Lung microvascular endothelial cell (primary cell): Measurements from ENCODE around the gene CCNJ. TPM values are rescaled to one million over a fixed set of nuclear protein-coding genes. Genes with fewer than 3 reads are reported as not detected.
"Not testable (repeated sequence)": the region's sequence is repeated elsewhere in the genome, so short reads cannot be mapped to it uniquely, and the experiment has no call there.

Experiments used
- DNase-seq, 2 donors: peaks; one replicate each; pipeline versions ENCODE4 v3.0.0 to v3.0.0-alpha.2; 2010; ENCODE audit warnings: low read depth in 2 of 2
- total RNA-seq: library from RNA; depleted of rRNA; stranded (reverse); fragments of >200 nt; gene quantifications from 2 replicates; pipeline ENCODE4 v1.2.1, GENCODE V29; 2014

CCNJ gene, protein sequence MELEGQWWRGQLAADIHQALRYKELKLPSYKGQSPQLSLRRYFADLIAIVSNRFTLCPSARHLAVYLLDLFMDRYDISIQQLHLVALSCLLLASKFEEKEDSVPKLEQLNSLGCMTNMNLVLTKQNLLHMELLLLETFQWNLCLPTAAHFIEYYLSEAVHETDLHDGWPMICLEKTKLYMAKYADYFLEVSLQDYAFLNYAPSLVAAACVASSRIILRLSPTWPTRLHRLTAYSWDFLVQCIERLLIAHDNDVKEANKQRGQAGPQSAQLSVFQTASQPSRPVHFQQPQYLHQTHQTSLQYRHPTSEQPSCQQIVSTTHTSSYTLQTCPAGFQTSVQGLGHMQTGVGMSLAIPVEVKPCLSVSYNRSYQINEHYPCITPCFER
- 21.4 and 41.7 TPM in 2 replicates for total RNA-seq

DNA sequence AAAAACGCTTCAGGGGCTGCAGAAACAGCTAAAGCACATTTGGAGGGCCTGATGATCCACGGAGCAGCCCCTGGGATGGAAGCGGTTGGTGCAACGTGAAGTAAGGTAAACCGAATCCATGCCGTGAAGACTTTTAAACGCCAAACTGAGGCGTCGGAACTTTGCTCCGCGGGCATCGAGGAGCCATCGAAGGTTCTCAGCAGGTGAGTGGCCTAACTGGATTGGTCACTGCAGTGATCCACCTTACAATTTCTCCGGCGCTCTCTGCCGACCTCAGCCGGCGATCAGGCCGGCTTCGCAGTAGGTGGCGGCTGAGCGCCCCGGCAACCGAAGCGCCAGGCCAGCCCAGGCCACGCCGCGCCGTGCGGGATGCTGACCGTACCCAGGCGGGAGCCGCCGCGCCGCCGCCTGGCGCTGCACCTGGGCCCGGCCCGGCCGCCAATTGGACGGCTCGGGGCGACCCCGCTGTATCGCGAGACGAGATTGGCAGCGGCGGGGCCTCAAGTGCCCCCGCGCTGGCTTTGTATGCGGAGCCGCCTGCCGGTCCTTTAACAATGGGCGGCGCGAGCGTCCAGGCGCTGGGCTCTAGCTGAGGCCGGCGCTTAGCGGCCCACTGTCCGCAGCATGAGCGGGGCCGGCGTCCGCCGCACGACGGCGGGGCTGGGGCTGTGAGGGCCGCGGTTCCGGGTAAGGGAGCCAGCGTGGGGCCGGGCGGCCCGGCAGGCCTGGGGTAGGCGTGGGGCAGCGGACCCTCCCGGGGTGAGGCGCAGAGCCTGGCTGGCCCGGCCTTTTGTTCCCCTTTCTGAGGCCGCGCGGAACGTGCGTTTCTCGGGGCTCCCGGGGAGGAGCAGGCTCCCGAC is at the start of gene CCNJ:
Gene CCNJ (plus strand): TSS at position 551 of the 860 bp plus-strand sequence. CDS start 811 bp downstream, outside the sequence.
- peak; percentile 93 to 96 for DNase-seq

DNA sequence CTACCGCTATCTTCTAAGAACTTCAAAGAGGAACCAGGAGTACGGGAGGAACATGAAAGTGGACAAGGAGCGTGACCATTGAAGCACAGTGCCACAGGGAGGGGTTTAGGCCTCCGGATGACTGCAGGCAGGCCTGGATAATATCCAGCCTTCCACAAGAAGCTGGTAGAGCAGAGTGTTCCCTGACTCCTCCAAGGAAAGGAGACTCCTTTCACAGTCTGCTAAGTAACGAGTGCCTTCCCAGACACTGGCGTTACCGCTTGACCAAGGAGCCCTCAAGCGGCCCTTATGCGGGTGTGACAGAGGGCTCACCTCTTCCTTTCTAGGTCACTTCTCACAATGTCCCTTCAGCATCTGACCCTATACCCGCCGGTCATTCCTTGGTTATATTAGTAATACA is 49.0 kb upstream of the CCNJ start:
- DNase-seq: not testable (repeated sequence)

DNA sequence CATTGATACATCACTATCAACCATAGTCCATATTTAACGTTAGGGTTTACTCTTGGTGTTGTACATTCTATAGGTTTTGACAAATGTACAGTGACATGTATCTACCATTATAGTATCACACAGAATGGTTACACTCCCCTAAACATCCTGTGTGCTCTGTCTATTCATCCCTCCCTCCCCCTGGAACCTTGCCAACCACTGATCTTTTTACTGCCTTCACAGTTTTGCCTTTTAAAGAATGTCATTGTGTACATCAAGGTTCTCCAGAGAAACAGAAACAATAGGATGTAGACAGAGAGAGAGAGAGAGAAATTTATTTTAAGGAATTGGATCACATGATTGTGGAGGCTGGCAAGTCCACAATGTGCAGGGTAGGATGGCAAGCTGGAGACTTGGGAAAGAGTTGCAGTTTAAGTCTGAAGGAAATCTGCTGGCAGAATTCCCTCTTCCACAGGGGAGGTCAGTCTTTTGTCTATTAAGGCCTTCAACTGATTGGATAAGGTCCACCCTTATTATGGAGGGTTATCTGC is 45.1 kb upstream of the CCNJ start:
- DNase-seq: no peak

DNA sequence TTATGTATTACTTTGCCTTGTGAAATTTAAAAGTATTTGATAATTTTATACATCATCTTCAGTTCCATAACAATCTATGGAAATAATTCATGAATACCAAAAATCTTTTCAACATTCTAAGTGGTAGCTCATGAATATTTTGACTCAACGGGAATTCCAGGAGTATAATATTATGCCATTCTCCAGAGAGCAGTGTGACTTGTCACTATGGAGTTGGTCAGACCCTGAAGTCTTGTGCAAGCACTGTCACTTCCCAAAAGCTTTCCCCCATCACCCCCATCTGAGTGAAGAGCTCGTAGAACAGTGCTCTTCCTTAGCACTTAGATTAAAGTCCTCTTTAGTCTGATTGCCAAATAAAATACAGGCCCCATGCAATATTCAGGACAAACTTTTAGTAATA is 29.4 kb upstream of the CCNJ start:
- no peak for DNase-seq

DNA sequence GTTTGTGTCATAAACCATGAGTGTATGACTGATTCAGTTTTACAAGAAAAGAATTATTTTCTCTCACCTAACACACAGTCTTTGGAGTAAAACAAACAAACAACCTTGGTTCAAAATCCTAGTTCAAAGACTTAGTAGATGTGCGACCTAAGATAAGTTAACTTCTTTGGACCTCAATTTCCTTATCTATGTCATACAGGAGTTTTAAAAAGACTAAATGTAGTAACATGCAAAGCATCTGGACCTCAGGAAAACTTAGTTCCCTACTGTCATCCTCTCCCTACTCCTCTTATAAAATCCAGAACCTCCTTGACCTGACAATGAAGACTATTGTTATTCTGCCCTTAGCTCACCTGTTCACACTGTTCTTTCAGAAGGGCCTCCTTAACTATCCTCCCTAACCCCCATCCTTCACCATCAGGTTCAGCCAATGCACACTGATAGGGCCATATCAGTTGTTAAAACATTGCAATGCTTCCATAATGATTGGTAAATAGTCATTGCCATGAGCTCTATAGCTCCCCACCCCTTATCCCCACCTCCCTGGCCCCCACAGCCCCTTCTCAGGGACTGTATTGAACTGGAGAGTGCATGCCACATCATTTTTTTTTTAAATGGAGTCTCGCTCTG is 28.8 kb upstream of the CCNJ start:
- DNase-seq: no peak

DNA sequence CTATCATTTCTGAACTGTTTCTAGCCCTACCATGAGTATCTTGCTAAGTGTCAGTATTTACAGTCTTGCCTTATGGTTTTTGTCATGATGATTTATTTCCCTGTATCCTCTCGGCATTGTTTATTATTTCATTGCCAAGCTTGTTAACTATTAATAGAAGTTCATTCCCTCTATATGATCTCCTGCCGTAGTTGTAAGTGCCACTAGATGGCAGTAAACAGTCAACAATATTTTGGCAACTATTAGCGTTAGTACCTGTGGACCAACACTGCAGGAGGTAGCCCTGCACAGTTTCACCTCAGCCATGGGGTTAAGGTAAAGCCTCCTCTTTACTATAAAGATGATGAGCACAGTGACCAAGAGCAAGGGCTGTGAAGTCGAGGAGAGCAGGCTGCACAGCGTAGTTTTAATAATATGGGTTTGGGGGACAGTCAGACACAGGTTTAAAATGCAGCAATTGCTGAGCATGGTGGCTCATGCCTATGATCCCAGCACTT is 26.1 kb upstream of the CCNJ start:
- peak; percentile 72 to 78 for DNase-seq

DNA sequence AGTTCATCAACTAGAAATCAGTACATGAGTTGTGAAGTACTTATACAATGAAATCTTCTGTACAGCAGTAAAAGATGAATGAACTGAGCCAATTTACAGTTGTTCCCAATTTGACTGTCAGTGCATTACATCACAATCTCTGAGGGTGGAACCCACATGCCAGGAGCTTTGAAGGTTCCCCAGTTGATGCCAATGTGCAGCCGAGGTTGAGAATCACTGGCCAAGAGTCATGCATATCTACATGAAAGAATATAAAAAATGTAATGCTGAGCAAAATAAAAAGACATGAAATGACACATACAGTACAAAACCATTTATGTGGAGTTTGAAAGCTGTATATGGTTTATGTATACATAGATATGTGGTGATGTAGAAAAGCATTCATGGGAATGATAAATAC is 22.1 kb upstream of the CCNJ start:
- no peak for DNase-seq

DNA sequence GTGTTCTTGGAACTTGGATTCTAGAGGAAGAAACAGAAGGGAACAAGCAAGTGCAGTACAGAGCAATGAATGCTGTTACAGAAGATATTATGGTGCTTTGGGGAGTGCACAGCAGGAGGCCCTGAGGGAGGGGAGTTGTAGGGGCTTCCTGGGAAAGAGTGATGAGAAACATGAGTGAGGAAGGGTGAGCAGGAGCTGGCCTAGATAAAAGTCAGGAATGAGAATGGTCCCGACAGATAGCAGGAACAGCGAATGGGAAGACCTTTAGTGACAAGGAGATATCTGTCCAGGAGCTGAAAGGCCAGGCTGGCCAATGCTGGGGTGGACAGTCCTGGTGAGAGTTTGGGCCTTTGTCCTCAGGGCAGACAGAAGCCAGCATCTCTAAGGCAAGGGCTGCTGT is 20.6 kb upstream of the CCNJ start:
- DNase-seq: no peak

DNA sequence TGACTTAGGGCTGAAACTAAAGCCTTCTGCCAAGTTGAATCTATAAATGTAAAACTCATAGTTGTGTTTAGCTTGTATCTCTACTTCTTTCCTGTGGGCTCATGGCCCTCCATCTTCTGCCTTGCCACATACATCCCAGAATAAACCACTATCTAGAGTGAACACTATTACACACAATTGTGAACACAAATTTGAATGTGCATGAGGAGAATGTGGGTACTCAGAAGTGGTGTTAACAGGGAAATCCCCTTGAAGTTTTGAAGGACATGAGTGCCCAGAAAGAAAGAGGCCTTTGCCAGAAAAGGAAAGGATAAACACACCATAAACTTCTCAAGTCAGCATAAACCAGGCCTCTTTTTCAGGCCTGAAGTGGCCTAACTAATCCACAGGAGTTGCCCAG is 20.2 kb upstream of the CCNJ start:
- DNase-seq: no peak

DNA sequence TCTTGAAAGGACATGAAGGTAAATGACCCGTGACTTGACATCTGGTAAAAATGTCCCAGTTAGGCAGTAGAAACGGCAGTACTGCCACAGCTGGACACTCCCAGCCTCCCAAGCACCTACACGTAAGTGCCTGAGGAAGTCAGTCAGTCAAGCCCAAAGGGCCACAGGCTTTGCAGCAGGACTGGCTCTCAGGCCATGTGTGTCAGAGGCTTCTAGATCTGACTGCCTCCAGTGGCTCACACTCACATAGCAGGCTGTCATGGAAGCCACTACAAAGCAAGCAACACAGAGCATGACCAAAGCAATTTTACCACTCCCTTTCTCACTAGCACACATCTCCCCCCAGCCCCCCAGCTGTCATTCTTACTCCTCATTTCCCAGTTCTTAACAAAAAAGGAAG is 17.8 kb upstream of the CCNJ start:
- DNase-seq: peak in 1 of 2 donors; percentile 42

DNA sequence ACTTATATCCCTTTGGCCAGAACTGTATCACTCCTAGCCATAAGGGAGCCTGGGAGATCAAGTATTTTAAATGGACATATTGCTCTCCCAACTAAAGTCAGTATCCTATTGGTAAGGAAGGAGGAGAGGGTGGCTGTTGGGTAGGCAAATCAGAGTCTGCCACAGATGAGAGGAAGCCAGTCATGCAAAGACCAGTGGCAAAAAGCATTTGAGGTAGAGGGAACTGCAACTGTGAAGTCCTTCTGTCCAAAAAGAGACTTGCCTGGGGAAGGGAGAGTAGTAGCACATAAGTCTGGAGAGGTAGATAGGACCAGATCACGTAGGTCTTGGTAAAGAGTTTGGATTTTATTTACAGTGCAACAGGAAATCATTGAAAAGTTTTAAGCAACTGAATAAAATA is 8.8 kb upstream of the CCNJ start:
- DNase-seq: no peak

DNA sequence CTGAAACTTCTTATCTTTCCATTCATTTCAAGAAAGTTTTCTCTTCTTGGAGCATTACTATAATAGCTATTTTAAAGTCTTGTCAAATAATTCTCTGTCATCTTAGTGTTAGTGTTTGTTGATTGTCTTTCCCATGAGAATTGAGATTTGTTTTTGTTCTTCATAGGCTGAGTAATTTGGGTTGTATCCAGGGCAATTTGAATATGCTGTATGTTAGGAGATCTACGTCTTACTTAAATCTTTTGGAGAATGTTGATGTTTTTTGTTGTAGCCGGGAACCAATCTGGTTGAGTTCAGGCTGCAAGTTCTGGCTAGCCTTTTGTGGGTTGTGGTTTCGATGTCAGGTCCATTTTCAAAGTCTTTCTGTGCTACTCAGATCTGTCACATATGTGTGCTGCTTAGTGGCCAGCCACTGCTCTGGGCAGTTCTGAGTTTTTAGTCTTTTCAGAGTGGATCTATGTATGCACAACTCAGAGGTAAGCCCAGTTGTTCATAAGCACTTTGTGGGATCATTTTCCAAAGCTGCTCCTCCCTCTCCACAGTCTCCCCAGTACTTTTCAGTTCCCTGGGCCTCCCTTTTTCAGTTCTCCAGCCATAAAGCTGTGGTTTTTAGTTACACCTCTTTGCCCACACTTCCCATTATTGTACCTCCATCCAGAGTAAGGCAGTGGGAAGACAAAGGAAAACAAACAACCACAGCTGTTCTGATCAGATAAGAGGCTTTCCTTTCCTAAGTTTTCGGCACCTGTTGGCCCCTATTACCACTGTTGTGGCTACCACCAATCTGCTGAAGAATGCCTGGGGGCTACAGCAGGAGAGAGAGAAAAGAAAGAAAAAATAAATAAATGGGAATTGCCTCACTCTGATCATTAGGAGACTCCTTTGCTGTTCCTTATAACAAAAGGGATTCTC is 4.7 kb upstream of the CCNJ start:
- peak; percentile 28 to 81 for DNase-seq

DNA sequence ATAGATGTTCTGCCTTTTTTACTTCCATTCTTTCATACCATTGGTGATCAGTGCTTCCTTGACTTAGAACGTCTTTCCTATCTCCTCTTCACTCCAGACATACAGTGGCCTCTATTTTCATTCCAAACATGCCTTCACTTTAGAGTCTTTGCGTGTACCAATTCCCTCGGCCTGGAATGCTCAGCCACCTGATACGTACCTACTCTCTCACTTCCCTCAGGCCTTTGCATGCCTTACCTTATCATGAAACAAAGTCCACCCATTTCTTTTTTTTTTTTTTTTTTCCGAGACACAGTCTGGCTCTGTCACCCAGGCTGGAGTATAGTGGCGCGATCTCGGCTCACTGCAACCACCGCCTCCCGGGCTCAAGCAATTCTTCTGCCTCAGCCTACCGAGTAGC is 2.2 kb upstream of the CCNJ start:
- DNase-seq: no peak

DNA sequence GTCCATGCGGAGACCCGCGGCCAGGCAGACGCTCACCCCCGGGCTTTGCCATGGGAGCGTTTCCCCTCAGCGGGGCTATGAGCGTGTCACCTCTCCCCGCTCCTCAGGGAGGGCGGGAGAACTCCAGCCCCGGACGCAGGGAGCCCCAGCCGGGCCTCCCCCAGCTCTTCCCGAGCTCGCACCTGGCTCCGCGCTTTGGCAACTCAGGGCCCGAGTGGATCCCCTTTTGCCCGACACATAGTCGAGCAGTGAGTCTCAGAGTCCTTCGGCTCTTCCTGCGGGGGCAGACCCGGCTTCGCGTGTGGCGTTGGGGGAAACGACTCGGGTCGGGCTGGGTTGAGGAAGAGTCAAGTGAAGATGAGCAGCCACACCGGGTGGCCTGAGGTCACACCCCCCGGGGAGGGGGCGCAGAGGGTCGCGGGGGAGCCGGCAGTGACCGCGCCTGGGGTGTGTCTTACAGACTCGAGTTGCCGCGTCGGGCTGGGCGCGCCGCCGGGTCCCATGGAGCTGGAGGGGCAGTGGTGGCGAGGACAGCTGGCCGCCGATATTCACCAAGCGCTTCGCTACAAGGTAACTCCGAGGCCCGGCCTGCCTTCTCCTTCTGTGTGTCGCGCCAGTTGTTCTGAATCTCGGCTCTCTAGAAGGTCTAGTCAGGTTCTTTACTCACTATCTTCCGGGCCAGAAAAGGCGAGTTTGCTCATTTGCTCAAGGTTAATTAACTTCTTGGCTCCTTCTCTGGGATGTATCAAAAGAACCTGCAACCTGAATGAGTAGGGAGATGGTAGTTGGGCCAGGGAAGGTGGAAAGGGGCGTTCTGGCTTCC is 721 bp downstream of the CCNJ start:
- DNase-seq: peak; percentile 53 to 64

DNA sequence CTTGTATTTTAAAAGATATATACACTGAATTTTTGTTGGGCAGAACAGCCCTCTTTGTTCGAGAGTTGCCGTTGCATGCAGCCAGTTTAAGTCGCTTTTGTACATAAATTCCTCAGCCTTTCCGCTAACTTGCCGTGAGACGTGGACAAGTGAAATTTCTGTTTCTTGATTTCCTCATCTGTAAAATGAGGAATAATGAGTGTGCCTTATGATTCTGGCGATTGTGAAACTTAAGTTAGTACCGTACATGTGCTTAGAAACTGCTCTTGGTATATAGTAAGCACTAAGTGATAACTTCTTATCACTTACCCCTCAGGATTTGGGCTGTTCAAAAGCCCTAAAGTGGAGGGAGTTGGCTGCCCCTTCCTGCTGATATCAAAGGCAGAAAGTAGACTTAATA is 1.4 kb downstream of the CCNJ start:
- peak; percentile 18 to 45 for DNase-seq

DNA sequence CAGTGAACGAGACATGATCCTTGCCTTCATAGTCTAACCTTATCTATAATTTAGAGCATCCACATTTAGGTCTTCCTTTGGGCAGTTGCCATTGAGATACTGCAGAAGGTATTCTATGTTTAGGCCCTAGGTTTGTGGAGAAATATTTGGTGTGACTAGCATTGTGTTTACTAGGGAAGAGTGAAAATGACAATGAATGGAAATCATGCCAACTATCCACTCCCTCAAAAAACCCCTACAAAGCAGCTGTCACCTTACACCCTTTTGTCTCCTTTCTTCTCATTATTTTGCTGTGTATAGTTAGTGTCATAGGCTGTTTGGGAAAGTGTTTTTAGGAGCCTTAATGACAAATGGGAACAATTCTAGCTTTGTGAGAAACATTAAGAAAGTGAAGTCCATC is 3.2 kb downstream of the CCNJ start:
- DNase-seq: peak in 1 of 2 donors; percentile 60

DNA sequence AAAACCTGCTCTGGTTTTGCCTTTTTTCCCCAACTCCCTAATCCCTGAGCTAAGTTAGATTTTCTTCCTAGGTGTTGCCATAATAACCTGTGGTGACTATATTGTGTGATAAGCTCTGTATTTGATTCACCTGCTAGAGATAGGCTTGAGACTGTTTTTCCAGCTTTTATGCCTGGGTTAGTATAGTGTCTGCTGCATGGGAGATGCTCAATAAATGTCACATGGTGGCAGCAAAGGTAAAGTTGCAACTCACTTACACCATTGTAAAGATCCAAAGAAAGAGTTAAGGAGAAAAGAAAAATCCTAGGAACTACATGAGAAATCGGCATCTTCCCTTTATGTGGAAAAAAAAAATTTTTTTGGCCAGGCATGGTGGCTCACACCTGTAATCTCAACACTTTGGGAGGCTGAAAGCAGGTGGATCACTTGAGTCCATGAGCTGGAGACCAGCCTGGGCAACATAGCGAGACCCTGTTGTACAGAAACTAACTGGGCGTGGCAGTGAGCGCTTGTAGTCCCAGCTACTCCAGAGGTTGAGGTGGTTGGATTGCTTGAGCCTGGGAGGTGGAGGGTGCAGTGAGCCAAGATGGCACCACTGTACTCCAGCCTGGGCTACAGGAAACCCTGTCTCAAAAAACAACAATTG is 3.7 kb downstream of the CCNJ start:
- DNase-seq: peak in 1 of 2 donors; percentile 55

DNA sequence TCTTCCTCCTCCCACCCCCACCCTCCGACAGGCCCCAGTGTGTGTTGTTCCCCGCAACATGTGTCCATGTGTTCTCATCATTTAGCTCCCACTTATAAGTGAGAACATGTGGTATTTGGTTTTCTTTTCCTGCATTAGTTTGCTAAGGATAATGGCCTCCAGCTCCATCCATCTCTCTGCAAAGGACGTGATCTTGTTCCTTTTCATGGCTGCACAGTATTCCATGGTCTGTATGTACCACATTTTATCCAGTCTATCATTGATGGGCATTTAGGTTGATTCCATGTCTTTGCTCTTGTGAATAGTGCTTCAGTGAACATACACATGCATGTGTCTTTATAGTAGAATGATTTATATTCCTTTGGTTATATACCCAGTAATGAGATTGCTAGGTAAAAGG is 4.5 kb downstream of the CCNJ start:
- not testable (repeated sequence) for DNase-seq

DNA sequence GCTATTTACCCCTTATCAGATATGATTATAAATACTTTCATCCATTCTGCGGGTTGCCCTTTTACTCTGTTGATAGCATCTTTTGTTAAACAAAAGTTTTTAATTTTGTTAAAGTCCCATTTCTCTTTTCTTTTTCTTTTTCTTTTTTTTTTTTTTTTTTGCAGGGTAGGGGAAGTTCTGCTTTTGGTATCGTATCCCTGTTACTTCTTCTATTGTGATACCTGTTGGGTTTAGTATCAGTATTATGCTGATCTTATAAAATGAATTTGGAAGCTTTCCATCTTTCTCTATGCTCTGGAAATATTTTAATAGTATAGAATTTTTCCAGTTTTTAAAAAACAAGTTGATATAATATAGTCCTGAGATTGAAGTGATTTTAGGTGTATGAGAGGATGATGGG is 6.0 kb downstream of the CCNJ start:
- no peak for DNase-seq
